ENCODE results near the gene PAM.

DNA sequence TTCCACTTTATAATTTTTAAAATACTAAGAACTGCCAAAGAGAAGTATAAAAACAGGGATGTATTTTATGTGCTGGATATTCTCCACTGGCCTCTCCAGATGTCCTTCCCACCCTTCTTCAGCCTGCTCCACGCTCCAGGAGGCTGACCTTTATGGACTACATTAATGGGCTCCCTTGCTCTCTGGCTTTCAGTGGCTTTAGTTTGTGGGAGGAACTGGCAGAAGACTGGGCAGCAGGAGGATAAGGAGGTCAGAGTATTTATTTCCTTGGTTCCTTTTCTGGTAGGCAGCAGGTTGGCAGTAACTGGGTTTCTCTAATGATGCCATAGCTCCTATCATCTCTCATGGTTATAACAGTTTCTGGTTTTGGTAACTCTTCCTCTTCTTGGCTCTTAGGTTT, 133.9 kb downstream of the PAM start:
- TF ChIP-seq, protein P1, sequence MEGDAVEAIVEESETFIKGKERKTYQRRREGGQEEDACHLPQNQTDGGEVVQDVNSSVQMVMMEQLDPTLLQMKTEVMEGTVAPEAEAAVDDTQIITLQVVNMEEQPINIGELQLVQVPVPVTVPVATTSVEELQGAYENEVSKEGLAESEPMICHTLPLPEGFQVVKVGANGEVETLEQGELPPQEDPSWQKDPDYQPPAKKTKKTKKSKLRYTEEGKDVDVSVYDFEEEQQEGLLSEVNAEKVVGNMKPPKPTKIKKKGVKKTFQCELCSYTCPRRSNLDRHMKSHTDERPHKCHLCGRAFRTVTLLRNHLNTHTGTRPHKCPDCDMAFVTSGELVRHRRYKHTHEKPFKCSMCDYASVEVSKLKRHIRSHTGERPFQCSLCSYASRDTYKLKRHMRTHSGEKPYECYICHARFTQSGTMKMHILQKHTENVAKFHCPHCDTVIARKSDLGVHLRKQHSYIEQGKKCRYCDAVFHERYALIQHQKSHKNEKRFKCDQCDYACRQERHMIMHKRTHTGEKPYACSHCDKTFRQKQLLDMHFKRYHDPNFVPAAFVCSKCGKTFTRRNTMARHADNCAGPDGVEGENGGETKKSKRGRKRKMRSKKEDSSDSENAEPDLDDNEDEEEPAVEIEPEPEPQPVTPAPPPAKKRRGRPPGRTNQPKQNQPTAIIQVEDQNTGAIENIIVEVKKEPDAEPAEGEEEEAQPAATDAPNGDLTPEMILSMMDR (IDR thresholded peaks at IDR 0.05; ENCODE audit: insufficient read depth, low read length) = no peak
- TF ChIP-seq POLR2AphosphoS5 (IDR thresholded peaks at IDR 0.05; ENCODE audit: low read depth) = no peak
- TF ChIP-seq GABPA (IDR thresholded peaks at IDR 0.05; ENCODE audit: low read depth) = no peak
